H9 (cell line): ENCODE data around the gene MAML1. TPM values are rescaled to one million over a fixed set of nuclear protein-coding genes. Genes with fewer than 3 reads are reported as not detected.
A peak's percentile ranks its signal among the peaks of the same experiment; 100 is the strongest.

Experiments
- DNase-seq: peaks from one replicate; pipeline ENCODE4 v3.0.0-alpha.2; 2017
- H2AFZ ChIP-seq: one replicate; pipeline ENCODE4 v1.6.1; 2013; ENCODE audit warnings: mild to moderate bottlenecking, low read length, control low read depth, moderate library complexity
- H2AK5ac ChIP-seq: 2 replicates; pipeline ENCODE4 v1.6.1; 2013; ENCODE audit warnings: low read length, control low read depth, mixed read lengths; ENCODE audit not compliant: insufficient read length
- H2BK120ac ChIP-seq: one replicate; pipeline ENCODE4 v1.6.1; 2013; ENCODE audit warnings: low read depth, mild to moderate bottlenecking, low read length, control low read depth, inconsistent platforms; ENCODE audit not compliant: poor library complexity, severe bottlenecking
- H2BK12ac ChIP-seq: 2 replicates; pipeline ENCODE4 v1.6.1; 2013; ENCODE audit warnings: low read length, control low read depth, mixed read lengths, low read depth; ENCODE audit not compliant: insufficient read length
- H2BK15ac ChIP-seq: 2 replicates; pipeline ENCODE4 v1.6.1; 2013; ENCODE audit warnings: low read depth, low read length, control low read depth
- H2BK20ac ChIP-seq: one replicate; pipeline ENCODE4 v1.6.1; 2013; ENCODE audit warnings: low read depth, mild to moderate bottlenecking, low read length, control low read depth, inconsistent platforms; ENCODE audit not compliant: poor library complexity, severe bottlenecking
- H2BK5ac ChIP-seq: 2 replicates; pipeline ENCODE4 v1.6.1; 2013; ENCODE audit warnings: low read length, control low read depth, mixed read lengths; ENCODE audit not compliant: insufficient read length
- H3K14ac ChIP-seq: 2 replicates; pipeline ENCODE4 v1.6.1; 2013; ENCODE audit warnings: low read length, control low read depth; ENCODE audit not compliant: insufficient read depth
- H3K18ac ChIP-seq: 2 replicates; pipeline ENCODE4 v1.6.1; 2013; ENCODE audit warnings: low read depth, mild to moderate bottlenecking, mixed read lengths, low read length, control low read depth; ENCODE audit not compliant: insufficient read length
- H3K23ac ChIP-seq: 2 replicates; pipeline ENCODE4 v1.6.1; 2013; ENCODE audit warnings: low read length, control low read depth, mixed read lengths, low read depth; ENCODE audit not compliant: insufficient read length
- H3K23me2 ChIP-seq: 2 replicates; pipeline ENCODE4 v1.6.1; 2013; ENCODE audit warnings: low read depth, mild to moderate bottlenecking, mixed read lengths, low read length, control low read depth; ENCODE audit not compliant: insufficient read length, poor library complexity, severe bottlenecking
- H3K27ac ChIP-seq: 2 replicates; pipeline ENCODE4 v1.5.1; 2013; ENCODE audit warnings: low read length, control low read depth, mixed read lengths, low read depth; ENCODE audit not compliant: insufficient read length
- H3K27me3 ChIP-seq: 2 replicates; pipeline ENCODE4 v1.6.1; 2013; ENCODE audit warnings: low read length, control low read depth, inconsistent platforms; ENCODE audit not compliant: insufficient read depth
- H3K4ac ChIP-seq: 2 replicates; pipeline ENCODE4 v1.6.1; 2013; ENCODE audit warnings: low read depth, mild to moderate bottlenecking, control low read depth, inconsistent platforms, low read length, moderate library complexity
- H3K4me1 ChIP-seq: 2 replicates; pipeline ENCODE4 v1.6.1; 2013; ENCODE audit warnings: low read length, control low read depth, inconsistent platforms; ENCODE audit not compliant: insufficient read depth
- H3K4me2 ChIP-seq: 2 replicates; pipeline ENCODE4 v1.6.1; 2013; ENCODE audit warnings: low read length, control low read depth, mixed read lengths; ENCODE audit not compliant: insufficient read length, insufficient read depth
- H3K56ac ChIP-seq: 2 replicates; pipeline ENCODE4 v1.6.1; 2013; ENCODE audit warnings: low read depth, mild to moderate bottlenecking, mixed read lengths, low read length, control low read depth; ENCODE audit not compliant: insufficient read length
- H3K79me1 ChIP-seq: 2 replicates; pipeline ENCODE4 v1.6.1; 2013; ENCODE audit warnings: low read depth, mild to moderate bottlenecking, moderate library complexity, low read length, control low read depth, inconsistent platforms; ENCODE audit not compliant: insufficient read depth, poor library complexity, severe bottlenecking
- H3K79me2 ChIP-seq: 2 replicates; pipeline ENCODE4 v1.6.1; 2013; ENCODE audit warnings: low read length, control low read depth, inconsistent platforms; ENCODE audit not compliant: insufficient read depth
- H3K9ac ChIP-seq: 2 replicates; pipeline ENCODE4 v1.6.1; 2013; ENCODE audit warnings: low read length, control low read depth, mixed read lengths; ENCODE audit not compliant: insufficient read length; ENCODE audit errors: extremely low read depth
- H3K9me3 ChIP-seq: one replicate; pipeline ENCODE4 v1.6.1; 2013; ENCODE audit warnings: low read depth, low read length, inconsistent platforms; ENCODE audit not compliant: control insufficient read depth
- H3T11ph ChIP-seq: one replicate; pipeline ENCODE4 v1.6.1; 2013; ENCODE audit warnings: mild to moderate bottlenecking, low read length, control low read depth, inconsistent platforms
- H4K20me1 ChIP-seq: one replicate; pipeline ENCODE4 v1.6.1; 2013; ENCODE audit not compliant: control insufficient read depth, insufficient read length, insufficient read depth
- H4K5ac ChIP-seq: 2 replicates; pipeline ENCODE4 v1.6.1; 2013; ENCODE audit warnings: low read depth, mild to moderate bottlenecking, mixed read lengths, low read length, control low read depth; ENCODE audit not compliant: insufficient read length
- H4K8ac ChIP-seq: replicated peaks from 2 replicates; pipeline ENCODE4 v1.6.1; 2013; ENCODE audit warnings: low read length, control low read depth, mixed read lengths, low read depth; ENCODE audit not compliant: insufficient read length
- H4K91ac ChIP-seq: 2 replicates; pipeline ENCODE4 v1.6.1; 2013; ENCODE audit warnings: low read depth, mild to moderate bottlenecking, moderate library complexity, mixed read lengths, low read length, control low read depth; ENCODE audit not compliant: insufficient read length
- H3K27ac Mint-ChIP-seq, 3 experiments: 2 replicates in 2 of 3; 3 replicates in 1 of 3; pipeline ENCODE4 v1.8.0; 2020 to 2021; ENCODE audit warnings: mixed read lengths in 3 of 3, mild to moderate bottlenecking in 1 of 3, moderate library complexity in 1 of 3
- H3K27me3 Mint-ChIP-seq: 2 replicates; pipeline ENCODE4 v1.8.0; 2021; ENCODE audit warnings: low read depth, mild to moderate bottlenecking, moderate library complexity, mixed read lengths
- H3K36me3 Mint-ChIP-seq, 3 experiments: 2 replicates in 2 of 3; 3 replicates in 1 of 3; pipeline ENCODE4 v1.8.0; 2020 to 2021; ENCODE audit warnings: low read depth in 3 of 3, mixed read lengths in 3 of 3; ENCODE audit not compliant: insufficient read depth in 1 of 3
- H3K4me1 Mint-ChIP-seq, 2 experiments: 2 replicates each; pipeline ENCODE4 v1.8.0; 2020; ENCODE audit warnings: mixed read lengths in 2 of 2
- H3K4me3 Mint-ChIP-seq, 2 experiments: 2 replicates in 1 of 2; 3 replicates in 1 of 2; pipeline ENCODE4 v1.8.0; 2020 to 2021; ENCODE audit warnings: mild to moderate bottlenecking in 2 of 2, mixed read lengths in 2 of 2, moderate library complexity in 1 of 2
- H3K9me3 Mint-ChIP-seq, 2 experiments: 2 replicates in 1 of 2; 3 replicates in 1 of 2; pipeline ENCODE4 v1.8.0; 2020; ENCODE audit warnings: mild to moderate bottlenecking in 2 of 2, mixed read lengths in 2 of 2, moderate library complexity in 1 of 2
- WGBS: extraction: QIAGEN DNeasy Blood & Tissue Kit; methylation state at CpG from one replicate; pipeline ENCODE4 v1.1.7; 2013; ENCODE audit warnings: missing lambda C conversion rate, low lambda C conversion rate, mixed read lengths; ENCODE audit not compliant: insufficient read length; ENCODE audit errors: extremely low coverage; 5-methylcytosine and 5-hydroxymethylcytosine counted together
- total RNA-seq: library from RNA; stranded (reverse); gene quantifications from 2 replicates; pipeline ENCODE4 v1.2.1, GENCODE V29; 2021
- TF ChIP-seq, protein P1 (sequence below): fragments of 200-600 bp; sonication (generic); conservative IDR thresholded peaks from 3 replicates; pipeline ENCODE4 v1.8.0; 2021; ENCODE audit warnings: antibody characterized with exemption, mild to moderate bottlenecking

Gene MAML1
- total RNA-seq, 1 experiment from 2014 or later = 50.8 TPM

DNA sequence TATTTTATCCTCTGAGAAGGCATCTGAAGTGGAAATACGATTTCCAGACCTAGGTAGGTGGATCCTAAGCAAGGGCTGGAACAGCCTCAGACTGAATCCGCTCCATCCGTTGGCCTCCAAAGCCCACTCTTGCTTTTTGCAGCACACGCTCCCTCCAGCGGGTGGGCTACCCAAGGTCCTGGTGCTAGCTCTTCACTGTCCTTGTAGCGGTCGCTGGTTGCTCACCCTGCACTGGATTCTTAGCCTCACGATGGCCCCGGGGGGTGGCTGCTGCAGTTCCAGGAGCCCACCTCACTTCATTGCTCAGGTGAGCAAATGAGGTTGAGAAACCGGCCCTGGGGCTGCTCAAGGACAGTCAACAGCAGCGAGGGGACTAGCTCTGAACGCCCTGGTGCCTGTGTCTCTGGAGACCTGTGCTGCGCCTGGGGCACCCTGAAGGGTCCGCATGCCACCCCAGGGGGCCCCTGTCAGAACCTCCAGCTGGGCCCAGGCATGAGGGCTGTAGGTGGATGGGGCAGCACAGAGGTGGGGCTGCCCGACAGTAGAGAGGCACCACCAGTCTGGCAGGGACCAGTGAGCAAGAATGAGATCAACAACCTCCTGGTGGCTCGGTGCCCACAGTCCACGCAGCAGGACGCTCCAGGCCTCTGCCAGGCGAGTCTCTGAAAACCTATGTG is 69.7 kb downstream of the MAML1 start:
- WGBS = no CpG with 5 or more reads among the region's 19 CpGs

More for the DNA sequence above, 69.7 kb downstream of the MAML1 start:
- Histone ChIP-seq H2BK15ac (no peak overlapping the region), H3K27ac (no peak overlapping the region), H2AK5ac (no peak overlapping the region), H3K79me1 (peaks cover 5% of the 10 kb centered on the region), H3K4me1 (no peaks in the 10 kb centered on the region), H3K14ac (no peak overlapping the region), H3K4ac (no peak overlapping the region), H2AFZ (no peak overlapping the region), H3K4me2 (no peak overlapping the region), H3K9ac (no peak overlapping the region), H4K20me1 (no peaks in the 10 kb centered on the region), H3K56ac (no peak overlapping the region), H3K79me2 (no peaks in the 10 kb centered on the region; the same call in 1 of the 2 replicates), H4K5ac (no peak overlapping the region), H4K91ac (no peak overlapping the region), H3K23me2 (peaks cover 5% of the 10 kb centered on the region), H3K9me3 (no peaks in the 10 kb centered on the region), H3T11ph (no peak overlapping the region), H3K18ac (no peak overlapping the region), H2BK120ac (no peak overlapping the region), H4K8ac (no peak overlapping the region), H3K23ac (no peak overlapping the region), H2BK12ac (no peak overlapping the region), H3K27me3 (no peaks in the 10 kb centered on the region), H2BK20ac (no peak overlapping the region), H2BK5ac (no peak overlapping the region)
- no peaks in the 10 kb centered on the region for H3K9me3 Mint-ChIP-seq
- TF ChIP-seq, protein P1, sequence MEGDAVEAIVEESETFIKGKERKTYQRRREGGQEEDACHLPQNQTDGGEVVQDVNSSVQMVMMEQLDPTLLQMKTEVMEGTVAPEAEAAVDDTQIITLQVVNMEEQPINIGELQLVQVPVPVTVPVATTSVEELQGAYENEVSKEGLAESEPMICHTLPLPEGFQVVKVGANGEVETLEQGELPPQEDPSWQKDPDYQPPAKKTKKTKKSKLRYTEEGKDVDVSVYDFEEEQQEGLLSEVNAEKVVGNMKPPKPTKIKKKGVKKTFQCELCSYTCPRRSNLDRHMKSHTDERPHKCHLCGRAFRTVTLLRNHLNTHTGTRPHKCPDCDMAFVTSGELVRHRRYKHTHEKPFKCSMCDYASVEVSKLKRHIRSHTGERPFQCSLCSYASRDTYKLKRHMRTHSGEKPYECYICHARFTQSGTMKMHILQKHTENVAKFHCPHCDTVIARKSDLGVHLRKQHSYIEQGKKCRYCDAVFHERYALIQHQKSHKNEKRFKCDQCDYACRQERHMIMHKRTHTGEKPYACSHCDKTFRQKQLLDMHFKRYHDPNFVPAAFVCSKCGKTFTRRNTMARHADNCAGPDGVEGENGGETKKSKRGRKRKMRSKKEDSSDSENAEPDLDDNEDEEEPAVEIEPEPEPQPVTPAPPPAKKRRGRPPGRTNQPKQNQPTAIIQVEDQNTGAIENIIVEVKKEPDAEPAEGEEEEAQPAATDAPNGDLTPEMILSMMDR = no peak
- H3K27me3 Mint-ChIP-seq = no peaks in the 10 kb centered on the region
- no peak for DNase-seq
- peaks cover 17 to 38% (median 30%) of the 10 kb centered on the region in 3 experiments; a peak in 6 of 7 replicates for H3K36me3 Mint-ChIP-seq
- peaks cover 28 to 39% of the 10 kb centered on the region in 2 experiments for H3K4me1 Mint-ChIP-seq
- H3K27ac Mint-ChIP-seq = no peak overlapping the region
- peak overlapping the region in 1 of 2 experiments; percentile 6; a peak in 1 of 5 replicates for H3K4me3 Mint-ChIP-seq
